ENCODE results near the gene NKX3-2.

The NKX3-2 gene

DNA sequence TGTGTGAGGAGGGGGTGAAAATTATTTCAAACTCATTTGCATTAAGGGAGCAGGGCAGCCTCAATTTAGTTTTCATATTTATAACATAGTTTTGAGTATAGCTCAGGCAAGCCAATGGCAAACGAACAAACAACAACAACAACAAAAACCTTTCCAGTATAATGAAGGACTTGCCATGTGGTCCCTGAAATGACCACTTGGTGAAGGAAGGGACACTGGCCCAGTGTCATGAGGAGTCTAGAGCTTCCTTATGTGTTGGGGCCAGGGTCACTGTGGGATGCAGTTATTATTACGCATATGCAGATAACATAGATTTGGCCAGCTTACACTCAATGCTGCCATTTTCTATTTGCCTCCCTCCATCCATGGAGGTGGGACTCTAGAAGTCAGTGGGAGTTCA, 23.3 kb downstream of the NKX3-2 start:
- TF ChIP-seq GATA3 (IDR thresholded peaks at IDR 0.05; ENCODE audit: low read depth, low read length), result no peak
- TF ChIP-seq GATA2 (IDR thresholded peaks at IDR 0.05; ENCODE audit: low read depth, low read length), result no peak

DNA sequence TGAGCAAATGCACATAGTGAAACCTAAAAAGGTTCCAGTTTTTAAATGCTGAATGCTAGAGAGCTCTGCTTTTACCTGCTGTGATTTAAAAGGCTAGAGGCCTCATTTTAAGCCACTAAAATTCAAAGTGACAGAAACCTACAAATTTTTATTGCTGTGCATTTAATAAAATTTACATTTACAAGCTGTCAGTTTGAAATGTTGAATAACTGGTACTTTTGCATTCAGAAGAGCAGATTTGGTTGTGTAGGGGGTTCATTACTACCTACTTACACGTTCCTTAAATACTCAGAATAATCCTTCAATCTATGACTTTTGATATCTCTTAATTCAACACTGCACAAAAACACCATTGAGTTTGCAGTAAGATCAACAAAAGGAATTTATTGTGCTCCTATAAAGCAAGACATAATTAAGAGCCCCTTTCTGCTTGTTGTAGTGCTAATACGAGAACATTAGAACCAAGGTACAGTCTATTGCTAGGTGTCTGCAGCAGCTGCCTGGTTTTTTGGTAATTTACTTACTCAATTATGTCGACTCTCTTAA, 27.9 kb downstream of the NKX3-2 start:
- no peak for TF ChIP-seq GATA2 (IDR thresholded peaks at IDR 0.05; ENCODE audit: low read depth, low read length)
- TF ChIP-seq GATA3 (IDR thresholded peaks at IDR 0.05; ENCODE audit: low read depth, low read length), result no peak

DNA sequence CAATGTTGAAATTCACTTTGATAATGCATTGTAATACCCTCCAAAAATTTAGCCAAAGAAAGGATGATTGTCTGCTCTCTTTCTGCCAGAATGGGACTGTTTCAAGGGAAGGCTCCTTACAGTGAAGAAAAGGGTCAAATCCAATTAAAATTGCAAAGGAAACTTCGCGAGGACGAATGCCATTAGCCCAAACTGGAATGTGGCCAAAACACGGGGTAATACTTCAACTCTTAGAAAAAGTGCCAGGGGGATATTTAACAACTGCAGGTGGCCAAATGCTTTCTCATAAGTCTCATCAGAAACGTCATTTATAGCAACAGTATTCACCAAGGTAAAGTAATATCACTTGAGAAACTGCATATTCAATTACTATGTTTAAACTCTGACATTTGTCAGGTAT, 29.0 kb downstream of the NKX3-2 start:
- TF ChIP-seq GATA2 (IDR thresholded peaks at IDR 0.05; ENCODE audit: low read depth, low read length) (no peak), GATA3 (IDR thresholded peaks at IDR 0.05; ENCODE audit: low read depth, low read length) (no peak)

DNA sequence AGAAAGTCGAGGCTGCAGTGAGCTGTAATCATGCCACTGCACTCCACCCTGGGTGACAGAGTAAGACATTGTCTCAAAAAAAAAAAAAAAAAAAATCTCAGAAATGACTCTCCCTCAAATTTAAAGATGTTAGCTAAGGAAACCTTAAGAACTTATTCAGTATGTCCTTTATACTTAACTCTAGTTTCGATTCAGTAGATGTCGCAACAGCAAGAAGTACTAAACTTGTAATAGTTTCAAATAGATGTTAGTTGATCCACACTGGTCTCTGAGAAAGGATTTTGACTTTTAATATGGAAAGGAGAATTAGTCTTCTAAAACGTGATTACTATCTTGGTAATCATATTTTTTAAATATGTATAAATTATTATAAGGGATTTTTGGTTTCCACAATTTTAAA, 29.6 kb downstream of the NKX3-2 start:
- TF ChIP-seq GATA2 (IDR thresholded peaks at IDR 0.05; ENCODE audit: low read depth, low read length) (no peak), GATA3 (IDR thresholded peaks at IDR 0.05; ENCODE audit: low read depth, low read length) (no peak)

DNA sequence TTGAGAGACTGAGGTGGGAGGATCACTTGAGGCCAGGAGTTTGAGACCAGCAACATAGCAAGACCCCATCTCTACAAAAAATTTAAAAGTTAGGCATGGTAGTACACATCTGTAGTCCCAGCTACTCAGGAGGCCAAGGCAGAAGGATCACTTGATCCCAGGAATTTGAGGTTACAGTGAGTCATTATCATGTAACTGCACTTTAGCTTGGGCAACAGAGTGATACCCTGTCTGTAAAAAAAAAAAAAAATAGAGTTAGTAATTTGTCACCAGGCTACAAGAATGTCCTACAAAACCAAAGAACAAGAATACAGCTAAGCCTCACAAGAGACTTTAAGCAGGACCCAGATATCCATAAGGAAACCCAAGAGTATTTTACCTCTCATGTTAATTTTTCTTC, 33.2 kb downstream of the NKX3-2 start:
- no peak for TF ChIP-seq GATA2 (IDR thresholded peaks at IDR 0.05; ENCODE audit: low read depth, low read length)
- no peak for TF ChIP-seq GATA3 (IDR thresholded peaks at IDR 0.05; ENCODE audit: low read depth, low read length)

DNA sequence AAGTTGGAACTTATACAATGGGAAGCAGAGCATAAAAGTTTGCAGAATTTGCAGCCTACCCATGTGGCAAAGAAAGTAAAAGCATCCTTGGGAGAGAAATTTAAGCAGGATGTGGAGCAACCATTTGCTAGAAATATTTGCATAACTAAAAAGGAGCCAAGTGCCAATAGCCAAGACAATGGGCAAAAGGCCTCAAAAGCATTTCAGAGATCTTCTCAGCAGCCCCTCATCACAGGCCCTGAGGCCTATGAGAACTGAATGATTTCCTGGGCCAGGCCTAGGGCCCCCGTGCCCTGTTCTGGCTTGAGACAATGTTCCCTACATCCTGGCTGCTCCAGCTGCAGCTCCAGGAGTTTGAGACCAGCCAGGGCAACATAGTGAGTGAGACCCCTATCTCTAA, 34.9 kb downstream of the NKX3-2 start:
- TF ChIP-seq GATA2 (IDR thresholded peaks at IDR 0.05; ENCODE audit: low read depth, low read length), result no peak
- TF ChIP-seq GATA3 (IDR thresholded peaks at IDR 0.05; ENCODE audit: low read depth, low read length), result no peak

DNA sequence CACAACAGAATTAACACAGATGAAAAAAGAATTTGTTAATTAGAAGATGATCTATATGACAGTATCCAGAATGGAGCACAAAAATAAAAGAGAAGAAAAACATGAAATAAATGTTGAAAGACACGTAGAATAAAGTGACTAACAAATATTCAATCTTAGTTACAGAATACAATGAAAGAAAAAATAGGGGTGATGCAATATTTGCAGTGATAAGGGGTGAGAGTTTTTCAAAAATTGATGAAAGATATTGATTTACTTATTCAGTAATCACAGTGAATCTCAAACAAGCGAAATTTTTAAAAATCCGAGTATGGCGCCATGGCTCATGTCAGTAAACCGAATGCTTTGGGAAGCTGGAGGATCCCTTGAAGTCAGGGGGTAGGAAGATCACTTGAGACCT, 39.9 kb downstream of the NKX3-2 start:
- TF ChIP-seq GATA2 (IDR thresholded peaks at IDR 0.05; ENCODE audit: low read depth, low read length), result no peak
- TF ChIP-seq GATA3 (IDR thresholded peaks at IDR 0.05; ENCODE audit: low read depth, low read length), result no peak

DNA sequence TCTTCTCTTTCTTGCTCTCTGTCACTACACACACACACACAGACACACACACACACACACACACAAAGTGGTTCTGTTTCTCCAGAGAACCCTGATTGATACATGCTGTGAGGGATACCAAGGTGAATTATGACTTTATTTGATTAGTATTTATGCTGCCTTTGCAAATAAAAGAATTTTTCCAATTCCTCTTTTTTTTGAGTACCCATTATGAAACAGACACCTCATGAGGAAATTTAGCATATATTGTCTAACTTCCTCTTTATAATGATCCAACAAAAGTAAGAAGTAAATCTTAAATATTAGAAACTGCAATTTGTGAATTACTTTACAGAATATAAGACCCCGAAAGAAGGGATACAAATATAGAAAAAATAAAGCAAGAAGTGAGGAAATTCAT, 45.8 kb downstream of the NKX3-2 start:
- TF ChIP-seq GATA3 (IDR thresholded peaks at IDR 0.05; ENCODE audit: low read depth, low read length), result no peak
- TF ChIP-seq GATA2 (IDR thresholded peaks at IDR 0.05; ENCODE audit: low read depth, low read length), result no peak

DNA sequence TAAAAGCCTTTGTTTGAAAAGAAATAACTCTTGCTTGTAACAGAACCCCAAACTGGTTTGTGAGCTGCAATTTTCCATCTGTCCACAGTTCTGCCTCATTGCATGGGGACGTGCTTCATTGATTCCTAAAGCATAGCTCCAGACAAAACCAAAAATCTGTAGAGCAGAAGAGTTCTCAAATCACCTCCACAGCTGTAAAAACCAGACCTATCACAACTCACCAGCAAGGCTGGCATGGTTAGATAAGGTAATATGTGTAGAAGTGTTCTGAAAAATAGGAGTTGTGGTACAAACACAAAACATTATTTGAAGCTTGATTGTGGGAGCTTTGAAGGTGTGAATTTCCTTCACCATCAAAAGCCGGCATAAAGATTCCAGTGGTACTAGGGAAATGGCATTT, 47.7 kb downstream of the NKX3-2 start:
- no peak for TF ChIP-seq GATA3 (IDR thresholded peaks at IDR 0.05; ENCODE audit: low read depth, low read length)
- TF ChIP-seq GATA2 (IDR thresholded peaks at IDR 0.05; ENCODE audit: low read depth, low read length), result no peak

DNA sequence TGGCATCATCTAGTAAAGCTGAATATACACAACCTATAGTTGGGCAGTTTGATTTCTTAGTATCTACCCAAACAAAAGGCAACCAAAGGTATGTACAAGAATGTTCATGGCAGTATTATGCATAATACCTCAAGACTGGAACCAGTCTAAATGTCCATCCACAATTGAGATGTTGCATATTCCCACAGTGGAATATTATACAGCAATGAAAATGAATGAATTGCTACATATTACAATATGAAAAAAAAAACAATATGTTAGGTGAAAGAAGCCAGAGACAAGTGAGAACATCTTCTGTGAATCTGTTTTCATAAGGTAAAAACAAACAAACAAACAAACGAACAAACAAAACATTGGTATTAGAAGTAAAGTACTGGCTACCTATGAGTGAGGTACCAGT, 48.6 kb downstream of the NKX3-2 start:
- TF ChIP-seq GATA3 (IDR thresholded peaks at IDR 0.05; ENCODE audit: low read depth, low read length), result no peak
- TF ChIP-seq GATA2 (IDR thresholded peaks at IDR 0.05; ENCODE audit: low read depth, low read length), result no peak

DNA sequence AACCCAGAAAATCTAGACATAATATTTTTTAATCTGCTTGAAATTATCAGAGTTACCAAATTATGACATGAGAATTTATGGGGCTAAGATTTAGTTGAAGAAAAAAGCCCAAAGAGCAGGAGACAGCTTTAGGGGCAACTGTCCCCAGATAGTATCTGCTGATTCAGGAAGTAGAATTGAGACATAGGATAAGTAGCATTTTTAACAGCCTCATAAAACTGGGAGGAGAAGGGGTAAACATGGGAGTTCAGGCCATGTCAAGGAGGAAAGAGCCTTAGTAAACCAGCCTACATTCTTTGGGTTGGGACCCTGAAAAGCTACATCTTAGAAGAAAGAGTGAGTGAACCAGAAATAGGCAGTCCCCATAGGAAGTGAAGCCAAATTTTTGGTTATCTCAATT, 50.5 kb downstream of the NKX3-2 start:
- TF ChIP-seq GATA2 (IDR thresholded peaks at IDR 0.05; ENCODE audit: low read depth, low read length) (no peak), GATA3 (IDR thresholded peaks at IDR 0.05; ENCODE audit: low read depth, low read length) (no peak)

DNA sequence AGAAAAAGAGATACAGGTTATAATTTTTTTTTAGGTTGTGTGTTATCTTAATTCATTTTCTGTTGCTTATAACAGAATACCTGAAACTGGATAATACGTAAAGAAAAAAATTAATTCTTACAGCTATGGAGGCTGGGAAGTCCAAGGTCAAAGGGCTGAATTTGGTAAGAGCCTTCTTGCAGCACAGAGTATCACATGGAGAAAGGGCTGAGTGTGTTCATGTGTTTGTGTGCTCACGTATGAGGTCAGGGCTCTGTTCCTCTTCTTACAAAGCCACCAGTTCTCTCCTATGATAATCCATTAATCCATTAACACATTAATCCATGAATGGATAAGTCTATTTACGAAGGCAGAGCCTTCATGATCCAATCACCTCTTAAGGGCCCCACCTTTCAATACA, 51.6 kb downstream of the NKX3-2 start:
- no peak for TF ChIP-seq GATA3 (IDR thresholded peaks at IDR 0.05; ENCODE audit: low read depth, low read length)
- TF ChIP-seq GATA2 (IDR thresholded peaks at IDR 0.05; ENCODE audit: low read depth, low read length), result no peak

Measured in SH-SY5Y (cell line).